GM13977 (cell line): ENCODE results near the gene ZNF423.

ENCODE experiments used
- DNase-seq: peaks from one replicate; pipeline ENCODE4 v3.0.0; 2012; ENCODE audit warnings: low spot score
- in situ Hi-C: fragments of 300-500 bp; cut with MboI; formaldehyde crosslinking; loops from one replicate; pipeline ENCODE4 v1.12.0; 2022; ENCODE audit warnings: low sequenced_read_pairs, low pct_unique_long_range_greater_than_20kb, mixed read lengths, inconsistent platforms; ENCODE audit not compliant: unreplicated experiment
- TF ChIP-seq, protein P1 (sequence below): IDR thresholded peaks from 2 replicates; pipeline ENCODE4 v1.5.1; 2012; ENCODE audit warnings: mild to moderate bottlenecking, control low read depth; ENCODE audit not compliant: insufficient read depth; ENCODE audit errors: extremely low read depth, missing control alignments

ZNF423 gene

GRCh38 chr16:49855822-49856671 lies at the start of gene ZNF423:
Gene ZNF423, minus strand, starts transcription at chr16:49856112. Its CDS starts 338 bp downstream, at chr16:49855774.
- TF ChIP-seq, protein P1, sequence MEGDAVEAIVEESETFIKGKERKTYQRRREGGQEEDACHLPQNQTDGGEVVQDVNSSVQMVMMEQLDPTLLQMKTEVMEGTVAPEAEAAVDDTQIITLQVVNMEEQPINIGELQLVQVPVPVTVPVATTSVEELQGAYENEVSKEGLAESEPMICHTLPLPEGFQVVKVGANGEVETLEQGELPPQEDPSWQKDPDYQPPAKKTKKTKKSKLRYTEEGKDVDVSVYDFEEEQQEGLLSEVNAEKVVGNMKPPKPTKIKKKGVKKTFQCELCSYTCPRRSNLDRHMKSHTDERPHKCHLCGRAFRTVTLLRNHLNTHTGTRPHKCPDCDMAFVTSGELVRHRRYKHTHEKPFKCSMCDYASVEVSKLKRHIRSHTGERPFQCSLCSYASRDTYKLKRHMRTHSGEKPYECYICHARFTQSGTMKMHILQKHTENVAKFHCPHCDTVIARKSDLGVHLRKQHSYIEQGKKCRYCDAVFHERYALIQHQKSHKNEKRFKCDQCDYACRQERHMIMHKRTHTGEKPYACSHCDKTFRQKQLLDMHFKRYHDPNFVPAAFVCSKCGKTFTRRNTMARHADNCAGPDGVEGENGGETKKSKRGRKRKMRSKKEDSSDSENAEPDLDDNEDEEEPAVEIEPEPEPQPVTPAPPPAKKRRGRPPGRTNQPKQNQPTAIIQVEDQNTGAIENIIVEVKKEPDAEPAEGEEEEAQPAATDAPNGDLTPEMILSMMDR: no peak
- in situ Hi-C loops: no loop called here
- DNase-seq: no peak

GRCh38 chr16:49904348-49905062 lies 48.6 kb upstream of the ZNF423 start:
- TF ChIP-seq, protein P1: no peak
- in situ Hi-C loops: no loop called here

GRCh38 chr16:49902908-49903307 lies 47.0 kb upstream of the ZNF423 start:
- TF ChIP-seq, protein P1: no peak
- in situ Hi-C loops: no loop called here
- no peak for DNase-seq

More at GRCh38 chr16:49904348-49905062, 48.6 kb upstream of the ZNF423 start:
- DNase-seq: no peak

- in situ Hi-C loops: no loop called here
- TF ChIP-seq, protein P1: no peak
- DNase-seq: no peak
Measured at GRCh38 chr16:49901711-49902110, 45.8 kb upstream of the ZNF423 start.

- TF ChIP-seq, protein P1: no peak
- in situ Hi-C loops: no loop called here
- DNase-seq: no peak
Measured at GRCh38 chr16:49900875-49901274, 45.0 kb upstream of the ZNF423 start.

- in situ Hi-C loops: no loop called here
- TF ChIP-seq, protein P1: no peak
- DNase-seq: no peak
Measured at GRCh38 chr16:49899991-49900695, 44.2 kb upstream of the ZNF423 start.
